HepG2 (cell line): ENCODE measurements around the gene C1QTNF5. TPM values are rescaled to one million over a fixed set of nuclear protein-coding genes. Genes with fewer than 3 reads are reported as not detected.

Experiments
- ATAC-seq: fragments of 200-7000 bp; cut with Tn5 transposase; 3 replicates; pipeline ENCODE4 v1.9.1; 2020; ENCODE audit warnings: mild to moderate bottlenecking, moderate library complexity
- BruUV-seq: library from RNA; stranded (reverse); fragments of 400-500 nt; replicated peaks from 2 replicates; lab custom pipeline; 2021; lab: Mats Ljungman, UMichigan
- CTCF ChIA-PET: fragments of 300-600 bp; formaldehyde crosslinking; extraction: SDS; loops from one replicate; lab custom pipeline; 2021; ENCODE audit warnings: low total read pairs, inconsistent platforms, low intra/inter-chr PET ratio; lab: Yijun Ruan, JAX
- POLR2A ChIA-PET: fragments of 350-600 bp; sonication (Branson Sonifier 250); formaldehyde crosslinking; loops from one replicate; lab custom pipeline; 2020; ENCODE audit warnings: antibody characterized with exemption, inconsistent platforms; lab: Yijun Ruan, JAX
- DNase-seq: peaks from one replicate; pipeline ENCODE4 v3.0.0-alpha.2; 2015; ENCODE audit warnings: low spot score
- FAIRE-seq: peaks from 3 replicates; lab custom pipeline; 2011; peaks lifted over from hg19 to GRCh38; lab: Jason Lieb, UNC
- H2AFZ ChIP-seq: one replicate; pipeline ENCODE4 v1.6.1; 2011; ENCODE audit warnings: low read length, inconsistent platforms
- H3K27ac ChIP-seq: fragments of 300-600 bp; 3 replicates; pipeline ENCODE4 v1.8.0; 2011; ENCODE audit warnings: mixed run types, mild to moderate bottlenecking, mixed read lengths, low read length, inconsistent platforms; ENCODE audit not compliant: insufficient read depth; ENCODE audit errors: extremely low read length
- H3K27me3 ChIP-seq, 2 experiments: fragments of 200-600 bp in 1 of 2; 2 replicates in 1 of 2; 3 replicates in 1 of 2; pipeline versions ENCODE4 v1.6.0 to v1.8.0; 2011; ENCODE audit warnings: low read length in 2 of 2, mild to moderate bottlenecking in 2 of 2, moderate library complexity in 2 of 2, inconsistent platforms in 1 of 2; ENCODE audit not compliant: insufficient read depth in 2 of 2, control insufficient read depth in 1 of 2
- H3K36me3 ChIP-seq, 2 experiments: fragments of 200-600 bp in 1 of 2; replicated peaks in 1 of 2; 2 replicates in 1 of 2; 3 replicates in 1 of 2; pipeline versions ENCODE4 v1.5.1 to v1.8.0; 2011; ENCODE audit warnings: low read length in 2 of 2, inconsistent platforms in 1 of 2; ENCODE audit not compliant: insufficient read depth in 2 of 2, control insufficient read depth in 1 of 2
- H3K4me1 ChIP-seq: 2 replicates; pipeline ENCODE4 v1.5.1; 2012; ENCODE audit warnings: low read length, inconsistent platforms; ENCODE audit not compliant: insufficient read depth
- H3K4me2 ChIP-seq: 2 replicates; pipeline ENCODE4 v1.6.0; 2011; ENCODE audit warnings: low read depth, low read length, inconsistent platforms
- H3K4me3 ChIP-seq, 3 experiments: fragments of 200-600 bp in 1 of 3; sonication (generic), shearing (Covaris generic) in 1 of 3; replicated peaks in 1 of 3; 2 replicates each; pipeline ENCODE4 v1.5.1; 2011 to 2016; ENCODE audit warnings: low read length in 3 of 3, inconsistent platforms in 2 of 3, low read depth in 2 of 3, mild to moderate bottlenecking in 2 of 3, control low read depth in 1 of 3, mixed read lengths in 1 of 3; ENCODE audit not compliant: insufficient read depth in 1 of 3
- H3K79me2 ChIP-seq: one replicate; pipeline ENCODE4 v1.6.1; 2011; ENCODE audit warnings: low read length, inconsistent platforms; ENCODE audit not compliant: insufficient read depth
- H3K9ac ChIP-seq: 2 replicates; pipeline ENCODE4 v1.6.0; 2011; ENCODE audit warnings: mild to moderate bottlenecking, low read depth, low read length, inconsistent platforms; ENCODE audit not compliant: insufficient read depth
- H3K9me3 ChIP-seq: 2 replicates; pipeline ENCODE4 v1.5.1; 2012; ENCODE audit warnings: mild to moderate bottlenecking, low read length
- H4K20me1 ChIP-seq: 2 replicates; pipeline ENCODE4 v1.6.0; 2011; ENCODE audit warnings: inconsistent platforms, mild to moderate bottlenecking, low read length, moderate library complexity; ENCODE audit not compliant: insufficient read depth
- ATF5 ChIP-seq: sonication (generic); formaldehyde crosslinking; IDR thresholded peaks from 2 replicates; pipeline ENCODE4 v1.4.0; 2020; ENCODE audit warnings: mild to moderate bottlenecking, low read depth, missing genetic modification reagents
- DBP ChIP-seq: sonication (generic); formaldehyde crosslinking; IDR thresholded peaks from 2 replicates; pipeline ENCODE4 v1.4.0; 2020; ENCODE audit warnings: missing genetic modification reagents; ENCODE audit errors: not compliant biosample characterization
- MED1 ChIP-seq: sonication (generic); formaldehyde crosslinking; IDR thresholded peaks from 2 replicates; pipeline ENCODE4 v1.4.0; 2020; ENCODE audit warnings: missing genetic modification reagents
- NFIC ChIP-seq: IDR thresholded peaks from 2 replicates; pipeline ENCODE4 v1.6.1; 2012; ENCODE audit warnings: mild to moderate bottlenecking, low read length, inconsistent platforms
- ZC3H13 ChIP-seq: sonication (generic); formaldehyde crosslinking; IDR thresholded peaks from 2 replicates; pipeline ENCODE4 v1.8.1; 2023; ENCODE audit warnings: mild to moderate bottlenecking, missing genetic modification reagents, moderate library complexity
- ZFP36 ChIP-seq: fragments of 150-350 bp; IDR thresholded peaks from 2 replicates; pipeline ENCODE4 v1.6.1; 2018; ENCODE audit warnings: borderline replicate concordance, low read length, low read depth; ENCODE audit not compliant: partially characterized antibody
- ZMYM3 ChIP-seq: sonication (generic); formaldehyde crosslinking; IDR thresholded peaks from 2 replicates; pipeline ENCODE4 v1.5.1; 2020; ENCODE audit warnings: mild to moderate bottlenecking, missing genetic modification reagents
- ZNF367 ChIP-seq: sonication (generic); formaldehyde crosslinking; IDR thresholded peaks from 2 replicates; pipeline ENCODE4 v1.4.0; 2020; ENCODE audit warnings: missing genetic modification reagents, borderline replicate concordance
- whole genome bisulfite sequencing: methylation state at CpG from one replicate; pipeline ENCODE4 v1.1.6; 2017; ENCODE audit warnings: low lambda C conversion rate; 5-methylcytosine and 5-hydroxymethylcytosine counted together
- in situ Hi-C: cut with HindIII; loops from 2 replicates; pipeline ENCODE4 v1.10.0; 2017; ENCODE audit warnings: low pct_unique_long_range_greater_than_20kb; ENCODE audit not compliant: extremely low pct_ligation_motif_present
- intact Hi-C: fragments of 100-400 bp; cut with micrococcal nuclease; formaldehyde crosslinking; loops from one replicate; pipeline ENCODE4 v1.10.0; 2022; ENCODE audit not compliant: unreplicated experiment
- polyA plus RNA-seq, 8 experiments: library from polyadenylated mRNA; depleted of rRNA in 3 of 8; stranded (reverse) in 7 of 8; unstranded in 1 of 8; fragments of >200 nt; fragmentation: Illumina TruSeq in 4 of 8; extraction: Trizol in 4 of 8; gene quantifications; 2 replicates each; pipeline versions ENCODE4 v1.2.1 to v1.2.3, GENCODE V29; 2011 to 2016; ENCODE audit warnings: low read depth in 4 of 8, missing spikeins in 1 of 8, mixed read lengths in 1 of 8; ENCODE audit not compliant: insufficient read depth in 1 of 8
- total RNA-seq, 5 experiments: library from RNA; depleted of rRNA; stranded (reverse); fragments of >200 nt; fragmentation: Illumina TruSeq; extraction: Trizol; gene quantifications; 2 replicates each; pipeline ENCODE4 v1.2.3, GENCODE V29; 2016; ENCODE audit warnings: low read depth in 1 of 5
- TF ChIP-seq, protein P1 (sequence below): sonication (generic); formaldehyde crosslinking; IDR thresholded peaks from 2 replicates; pipeline ENCODE4 v1.8.0; 2022; ENCODE audit warnings: missing genetic modification reagents, mild to moderate bottlenecking, inconsistent platforms, borderline replicate concordance

The C1QTNF5 gene
- total and polyA plus RNA-seq, 2 of the 13 experiments (the other 11 are each of a cell fraction or from before 2014, with no cell fraction given): 0.86 to 1.2 TPM

- H3K4me3 ChIP-seq: no peak overlapping the region
- peak overlapping the region; percentile 10; the same call in 1 of the 2 replicates for H3K4me2 ChIP-seq
- peaks cover 4% of the 10 kb centered on the region; the same call in 1 of the 2 replicates for H4K20me1 ChIP-seq
- peaks cover 0 to 11% of the 10 kb centered on the region in 2 experiments; a peak in 3 of 5 replicates for H3K27me3 ChIP-seq
- CTCF ChIA-PET: interaction anchor here (1.9 kb wide), 1 partner anchor 34 kb away, joined by 5 read pairs; no protein-coding TSS in a partner anchor
- FAIRE-seq: no peak
- H2AFZ ChIP-seq: no peak overlapping the region
- in situ Hi-C loops: loop anchor here (5.0 to 10.0 kb wide), 2 partner anchors 35 to 138 kb away; no protein-coding TSS in a partner anchor
- no peaks in the 10 kb centered on the region for H3K9me3 ChIP-seq
- TF ChIP-seq NFIC (no peak), MED1 (CRISPR knock-in tag) (no peak), DBP (no peak), ZMYM3 (CRISPR knock-in tag) (no peak), ZC3H13 (CRISPR knock-in tag) (peak; percentile 12; the same call in 1 of the 2 replicates), ATF5 (CRISPR knock-in tag) (no peak), ZNF367 (CRISPR knock-in tag) (no peak), ZFP36 (no peak)
- TF ChIP-seq, protein P1, sequence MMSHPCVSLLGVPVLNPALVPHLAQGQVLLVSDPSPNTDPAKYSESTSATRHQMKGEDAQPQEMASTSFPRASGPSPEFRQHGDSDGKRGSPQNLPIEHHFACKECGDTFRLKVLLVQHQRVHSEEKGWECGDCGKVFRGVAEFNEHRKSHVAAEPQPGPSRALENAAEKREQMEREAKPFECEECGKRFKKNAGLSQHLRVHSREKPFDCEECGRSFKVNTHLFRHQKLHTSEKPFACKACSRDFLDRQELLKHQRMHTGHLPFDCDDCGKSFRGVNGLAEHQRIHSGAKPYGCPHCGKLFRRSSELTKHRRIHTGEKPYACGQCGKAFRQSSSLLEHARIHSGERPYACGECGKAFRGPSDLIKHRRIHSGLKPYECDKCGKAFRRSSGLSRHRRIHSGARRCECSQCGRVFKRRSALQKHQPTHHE (CRISPR knock-in tag): no peak
- POLR2A ChIA-PET: interaction anchor here (1.4 to 2.3 kb wide), 4 partner anchors 14 to 38 kb away, joined by 3 to 29 read pairs (median 18); partner anchors contain the start of gene MCAM
- 100% methylated on average over 5 of the region's 9 CpGs for WGBS
- H3K36me3 ChIP-seq: peaks cover 8 to 14% of the 10 kb centered on the region in 2 experiments; a peak in 4 of 5 replicates
- BruUV-seq: no TSS peak
- H3K9ac ChIP-seq: no peak overlapping the region
- no peak overlapping the region for H3K27ac ChIP-seq
- intact Hi-C loops: no loop called here
- DNase-seq: no peak
- no peak for ATAC-seq
- H3K4me1 ChIP-seq: peaks cover 67% of the 10 kb centered on the region
- H3K79me2 ChIP-seq: peaks cover 24% of the 10 kb centered on the region
These were observed 3.8 kb downstream of the C1QTNF5 start for GRCh38 chr11:119336744-119337469.
